IMR-90 (cell line): ENCODE measurements around the gene TTC27. TPM values are rescaled to one million over a fixed set of nuclear protein-coding genes. Genes with fewer than 3 reads are reported as not detected.
A peak's percentile ranks its signal among the peaks of the same experiment; 100 is the strongest.

ENCODE experiments used
- ATAC-seq: fragments of 200-7000 bp; cut with Tn5 transposase; 2 replicates; pipeline ENCODE4 v1.9.1; 2020; ENCODE audit warnings: low read depth, mild to moderate bottlenecking, moderate library complexity
- BruUV-seq: library from RNA; stranded (reverse); fragments of 400-500 nt; replicated peaks from 2 replicates; lab custom pipeline; 2021; lab: Mats Ljungman, UMichigan
- CTCF ChIA-PET: fragments of 300-600 bp; formaldehyde crosslinking; extraction: SDS; loops from one replicate; lab custom pipeline; 2021; ENCODE audit warnings: antibody characterized with exemption; lab: Yijun Ruan, JAX
- POLR2A ChIA-PET: fragments of 300-600 bp; sonication (Branson Sonifier 250); formaldehyde crosslinking; loops from one replicate; lab custom pipeline; 2022; ENCODE audit warnings: antibody characterized with exemption; ENCODE audit not compliant: unreplicated experiment; lab: Charles Lee
- DNase-seq: peaks from one replicate; pipeline ENCODE4 v3.0.0; 2013
- H2AFZ ChIP-seq: replicated peaks from 2 replicates; pipeline ENCODE3; 2013; ENCODE audit warnings: low read length, mild to moderate bottlenecking; ENCODE audit not compliant: poor library complexity
- H2AK5ac ChIP-seq: 2 replicates; pipeline ENCODE4 v1.6.1; 2013; ENCODE audit warnings: low read depth, low read length, inconsistent platforms
- H2AK9ac ChIP-seq: replicated peaks from 2 replicates; pipeline ENCODE3; 2013; ENCODE audit warnings: mild to moderate bottlenecking, low read depth, low read length, moderate library complexity; ENCODE audit not compliant: poor library complexity
- H2BK120ac ChIP-seq: 2 replicates; pipeline ENCODE4 v1.6.1; 2013; ENCODE audit warnings: low read depth, low read length, inconsistent platforms
- H2BK15ac ChIP-seq: 3 replicates; pipeline ENCODE4 v1.6.1; 2013; ENCODE audit warnings: low read depth, low read length, inconsistent platforms
- H2BK20ac ChIP-seq: 2 replicates; pipeline ENCODE4 v1.6.1; 2013; ENCODE audit warnings: low read depth, mild to moderate bottlenecking, inconsistent platforms, low read length, moderate library complexity
- H2BK5ac ChIP-seq: 2 replicates; pipeline ENCODE4 v1.6.1; 2013; ENCODE audit warnings: mild to moderate bottlenecking, low read depth, low read length, inconsistent platforms; ENCODE audit not compliant: poor library complexity, severe bottlenecking
- H3K14ac ChIP-seq: replicated peaks from 2 replicates; pipeline ENCODE4 v1.6.1; 2013; ENCODE audit warnings: low read depth, low read length, inconsistent platforms
- H3K18ac ChIP-seq: 2 replicates; pipeline ENCODE4 v1.6.1; 2013; ENCODE audit warnings: low read depth, low read length, control low read depth
- H3K23ac ChIP-seq: 2 replicates; pipeline ENCODE4 v1.6.1; 2013; ENCODE audit warnings: low read depth, low read length, inconsistent platforms
- H3K27ac ChIP-seq: 2 replicates; pipeline ENCODE4 v1.5.1; 2013; ENCODE audit warnings: mild to moderate bottlenecking, control low read depth, low read length; ENCODE audit not compliant: insufficient read depth
- H3K27me3 ChIP-seq: 2 replicates; pipeline ENCODE4 v1.6.1; 2013; ENCODE audit warnings: low read length; ENCODE audit not compliant: control insufficient read depth, insufficient read depth
- H3K36me3 ChIP-seq: 2 replicates; pipeline ENCODE4 v1.6.1; 2013; ENCODE audit warnings: low read length, mixed read lengths; ENCODE audit not compliant: control insufficient read depth, insufficient read depth
- H3K4ac ChIP-seq: 2 replicates; pipeline ENCODE4 v1.6.1; 2013; ENCODE audit warnings: low read depth, low read length, inconsistent platforms
- H3K4me1 ChIP-seq: 2 replicates; pipeline ENCODE4 v1.6.1; 2013; ENCODE audit warnings: low read length, mixed read lengths; ENCODE audit not compliant: control insufficient read depth, insufficient read depth
- H3K4me2 ChIP-seq: 2 replicates; pipeline ENCODE4 v1.6.1; 2013; ENCODE audit warnings: low read depth, mild to moderate bottlenecking, control low read depth, low read length, moderate library complexity
- H3K4me3 ChIP-seq: 2 replicates; pipeline ENCODE4 v1.5.1; 2013; ENCODE audit warnings: low read depth, mild to moderate bottlenecking, control low read depth, low read length, moderate library complexity; ENCODE audit not compliant: insufficient read depth
- H3K56ac ChIP-seq: 2 replicates; pipeline ENCODE4 v1.6.1; 2013; ENCODE audit warnings: low read length, inconsistent platforms; ENCODE audit not compliant: insufficient read depth; ENCODE audit errors: extremely low read depth
- H3K79me1 ChIP-seq, 2 experiments: 2 replicates each; pipeline ENCODE4 v1.6.1; 2013; ENCODE audit warnings: low read length in 2 of 2, inconsistent platforms in 1 of 2, low read depth in 1 of 2
- H3K9ac ChIP-seq: 2 replicates; pipeline ENCODE4 v1.6.1; 2013; ENCODE audit warnings: low read depth, low read length, control low read depth
- H3K9me1 ChIP-seq: 2 replicates; pipeline ENCODE4 v1.6.1; 2013; ENCODE audit warnings: low read length, inconsistent platforms; ENCODE audit not compliant: insufficient read depth
- H3K9me3 ChIP-seq: 2 replicates; pipeline ENCODE4 v1.6.1; 2013; ENCODE audit warnings: low read length; ENCODE audit not compliant: control insufficient read depth, insufficient read depth
- H4K20me1 ChIP-seq: 2 replicates; pipeline ENCODE4 v1.6.1; 2013; ENCODE audit warnings: low read length, inconsistent platforms; ENCODE audit not compliant: insufficient read depth
- H4K5ac ChIP-seq: 2 replicates; pipeline ENCODE4 v1.6.1; 2013; ENCODE audit warnings: mild to moderate bottlenecking, low read depth, low read length, control low read depth
- H4K8ac ChIP-seq, 2 experiments: 2 replicates each; pipeline ENCODE4 v1.6.1; 2013; ENCODE audit warnings: low read depth in 2 of 2, low read length in 2 of 2, control low read depth in 1 of 2, inconsistent platforms in 1 of 2
- H4K91ac ChIP-seq: 2 replicates; pipeline ENCODE4 v1.6.1; 2013; ENCODE audit warnings: low read depth, low read length, inconsistent platforms; ENCODE audit not compliant: insufficient read depth
- BHLHE40 ChIP-seq: fragments of 150-350 bp; IDR thresholded peaks from 2 replicates; pipeline ENCODE4 v1.6.1; 2016; ENCODE audit warnings: mild to moderate bottlenecking, low read depth, low read length
- CEBPB ChIP-seq: IDR thresholded peaks from 2 replicates; pipeline ENCODE4 v1.6.1; 2012; ENCODE audit warnings: low read depth, low read length, improper control_type of control experiment
- CHD1 ChIP-seq: IDR thresholded peaks from 2 replicates; pipeline ENCODE4 v1.6.1; 2012; ENCODE audit warnings: low read depth, low read length, improper control_type of control experiment
- FOS ChIP-seq: fragments of 150-350 bp; IDR thresholded peaks from 2 replicates; pipeline ENCODE4 v1.6.1; 2016; ENCODE audit warnings: low read depth, low read length
- MAFK ChIP-seq: IDR thresholded peaks from 2 replicates; pipeline ENCODE4 v1.6.1; 2012; ENCODE audit warnings: low read depth, low read length, improper control_type of control experiment
- MAZ ChIP-seq: IDR thresholded peaks from 2 replicates; pipeline ENCODE4 v1.6.1; 2012; ENCODE audit warnings: low read depth, mild to moderate bottlenecking, low read length, improper control_type of control experiment, moderate library complexity, borderline replicate concordance
- MXI1 ChIP-seq: IDR thresholded peaks from 2 replicates; pipeline ENCODE4 v1.6.1; 2012; ENCODE audit warnings: low read depth, mild to moderate bottlenecking, low read length, moderate library complexity, borderline replicate concordance
- NFE2L2 ChIP-seq: fragments of 150-350 bp; IDR thresholded peaks from 2 replicates; pipeline ENCODE4 v1.6.1; 2016; ENCODE audit warnings: low read depth, mild to moderate bottlenecking, low read length
- POLR2A ChIP-seq: IDR thresholded peaks from 2 replicates; pipeline ENCODE4 v1.6.1; 2012; ENCODE audit warnings: mild to moderate bottlenecking, low read depth, low read length
- RAD21 ChIP-seq: IDR thresholded peaks from 2 replicates; pipeline ENCODE4 v1.6.1; 2012; ENCODE audit warnings: low read length, improper control_type of control experiment
- RCOR1 ChIP-seq: IDR thresholded peaks from 2 replicates; pipeline ENCODE4 v1.6.1; 2012; ENCODE audit warnings: mild to moderate bottlenecking, low read length, improper control_type of control experiment; ENCODE audit not compliant: insufficient replicate concordance
- RFX5 ChIP-seq: IDR thresholded peaks from 2 replicates; pipeline ENCODE4 v1.8.0; 2012; ENCODE audit warnings: low read depth, mild to moderate bottlenecking, low read length, moderate library complexity
- SMC3 ChIP-seq: fragments of 150-350 bp; IDR thresholded peaks from 2 replicates; pipeline ENCODE4 v1.6.1; 2016; ENCODE audit warnings: low read depth, mild to moderate bottlenecking, antibody characterized with exemption, low read length, moderate library complexity
- USF2 ChIP-seq: fragments of 150-350 bp; IDR thresholded peaks from 2 replicates; pipeline ENCODE4 v1.6.1; 2017; ENCODE audit warnings: mild to moderate bottlenecking, antibody characterized with exemption, low read length, low read depth
- WGBS, 2 experiments: methylation state at CpG; one replicate each; pipeline versions ENCODE4 v1.1.5 to v1.1.7; 2013; ENCODE audit warnings: missing lambda C conversion rate in 2 of 2; ENCODE audit not compliant: insufficient read length in 1 of 2; ENCODE audit errors: extremely low coverage in 2 of 2; 5-methylcytosine and 5-hydroxymethylcytosine counted together
- dilution Hi-C: fragments of 300-500 bp; cut with HindIII; formaldehyde crosslinking; loops from one replicate; pipeline ENCODE4 v1.14.3; 2018; ENCODE audit warnings: low sequenced_read_pairs; ENCODE audit not compliant: unreplicated experiment
- in situ Hi-C: fragments of 300-500 bp; cut with MboI; formaldehyde crosslinking; loops from 3 replicates; pipeline ENCODE4 v1.14.3; 2019; ENCODE audit warnings: low sequenced_read_pairs, inconsistent platforms, mixed read lengths
- intact Hi-C: fragments of 100-400 bp; cut with micrococcal nuclease; formaldehyde crosslinking; loops from 2 replicates; pipeline ENCODE4 v1.10.0; 2022
- polyA plus RNA-seq, 3 experiments: library from polyadenylated mRNA; depleted of rRNA; stranded (reverse); fragments of >200 nt; gene quantifications; 2 replicates each; pipeline ENCODE4 v1.2.3, GENCODE V29; 2012; ENCODE audit warnings: low replicate concordance in 1 of 3
- total RNA-seq: library from RNA; depleted of rRNA; stranded (reverse); fragments of >200 nt; gene quantifications from 2 replicates; pipeline ENCODE4 v1.2.3, GENCODE V29; 2012
- TF ChIP-seq, protein P1 (sequence below): conservative IDR thresholded peaks from 2 replicates; pipeline ENCODE4 v1.5.1; 2012; ENCODE audit warnings: mild to moderate bottlenecking, low read depth, low read length, improper control_type of control experiment
- TF ChIP-seq, protein P2 (sequence below): fragments of 150-350 bp; IDR thresholded peaks from 2 replicates; pipeline ENCODE4 v1.6.1; 2016; ENCODE audit warnings: low read depth, mild to moderate bottlenecking, low read length, moderate library complexity, borderline replicate concordance

The TTC27 gene
- total and polyA plus RNA-seq, 2 of the 4 experiments (the other 2 are of a cell fraction): 12.7 to 30.5 TPM

DNA sequence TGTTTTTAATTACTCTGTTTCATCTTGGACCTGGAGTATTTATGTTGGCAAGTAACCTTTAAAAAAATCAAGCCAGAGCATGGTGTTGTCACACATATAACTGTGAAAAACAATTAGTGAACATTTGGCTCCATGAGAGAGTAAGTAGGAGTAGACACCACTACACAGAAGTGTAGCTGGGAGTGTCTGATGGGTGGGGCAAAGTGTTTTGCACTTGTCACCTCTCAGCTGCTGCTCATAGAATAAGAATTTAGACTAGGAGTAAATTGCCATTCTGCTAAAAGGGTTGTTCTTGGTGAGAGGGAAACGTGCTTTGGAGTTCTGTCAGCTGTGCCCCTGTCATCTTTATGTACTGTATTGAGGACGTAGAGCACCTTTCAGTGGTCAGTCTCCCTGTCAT lies 114.5 kb downstream of the TTC27 start:
- Histone ChIP-seq H4K20me1 (no peaks in the 10 kb centered on the region), H4K5ac (no peak overlapping the region), H3K9me1 (peaks cover 7% of the 10 kb centered on the region; the same call in 1 of the 2 replicates), H3K14ac (no peak overlapping the region), H2AK5ac (no peak overlapping the region), H3K56ac (no peak overlapping the region), H4K91ac (no peak overlapping the region), H3K9ac (no peak overlapping the region), H3K9me3 (no peaks in the 10 kb centered on the region), H2AFZ (no peak overlapping the region), H3K4me3 (no peak overlapping the region), H3K4me2 (no peak overlapping the region), H2BK20ac (no peak overlapping the region; the same call in 1 of the 2 replicates), H3K23ac (no peak overlapping the region), H2BK15ac (peak overlapping the region; percentile 64; the same call in 2 of the 3 replicates), H3K18ac (peak overlapping the region; percentile 3; the same call in 1 of the 2 replicates), H2BK120ac (peak overlapping the region; percentile 45; the same call in 1 of the 2 replicates), H3K4ac (peak overlapping the region; percentile 9; the same call in 1 of the 2 replicates), H3K36me3 (peaks cover 5% of the 10 kb centered on the region), H4K8ac (no peak overlapping the region), H3K79me1 (peaks cover 0 to 11% of the 10 kb centered on the region in 2 experiments; a peak in 2 of 4 replicates), H2AK9ac (no peak overlapping the region), H3K27me3 (no peaks in the 10 kb centered on the region), H2BK5ac (no peak overlapping the region), H3K4me1 (peaks cover 9% of the 10 kb centered on the region), H3K27ac (no peak overlapping the region)
- intact Hi-C loops (no loop called here), dilution Hi-C loops (no loop called here), in situ Hi-C loops (no loop called here)
- POLR2A ChIA-PET: no interaction called here
- CTCF ChIA-PET: no interaction called here
- BruUV-seq: no TSS peak
- TF ChIP-seq RFX5 (no peak), RAD21 (no peak), POLR2A (no peak), CHD1 (no peak), FOS (no peak), BHLHE40 (no peak), RCOR1 (no peak), NFE2L2 (no peak), CEBPB (no peak), SMC3 (no peak), MXI1 (no peak), USF2 (no peak), MAFK (no peak), MAZ (no peak)
- TF ChIP-seq, protein P1, sequence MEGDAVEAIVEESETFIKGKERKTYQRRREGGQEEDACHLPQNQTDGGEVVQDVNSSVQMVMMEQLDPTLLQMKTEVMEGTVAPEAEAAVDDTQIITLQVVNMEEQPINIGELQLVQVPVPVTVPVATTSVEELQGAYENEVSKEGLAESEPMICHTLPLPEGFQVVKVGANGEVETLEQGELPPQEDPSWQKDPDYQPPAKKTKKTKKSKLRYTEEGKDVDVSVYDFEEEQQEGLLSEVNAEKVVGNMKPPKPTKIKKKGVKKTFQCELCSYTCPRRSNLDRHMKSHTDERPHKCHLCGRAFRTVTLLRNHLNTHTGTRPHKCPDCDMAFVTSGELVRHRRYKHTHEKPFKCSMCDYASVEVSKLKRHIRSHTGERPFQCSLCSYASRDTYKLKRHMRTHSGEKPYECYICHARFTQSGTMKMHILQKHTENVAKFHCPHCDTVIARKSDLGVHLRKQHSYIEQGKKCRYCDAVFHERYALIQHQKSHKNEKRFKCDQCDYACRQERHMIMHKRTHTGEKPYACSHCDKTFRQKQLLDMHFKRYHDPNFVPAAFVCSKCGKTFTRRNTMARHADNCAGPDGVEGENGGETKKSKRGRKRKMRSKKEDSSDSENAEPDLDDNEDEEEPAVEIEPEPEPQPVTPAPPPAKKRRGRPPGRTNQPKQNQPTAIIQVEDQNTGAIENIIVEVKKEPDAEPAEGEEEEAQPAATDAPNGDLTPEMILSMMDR: no peak
- TF ChIP-seq, protein P2, sequence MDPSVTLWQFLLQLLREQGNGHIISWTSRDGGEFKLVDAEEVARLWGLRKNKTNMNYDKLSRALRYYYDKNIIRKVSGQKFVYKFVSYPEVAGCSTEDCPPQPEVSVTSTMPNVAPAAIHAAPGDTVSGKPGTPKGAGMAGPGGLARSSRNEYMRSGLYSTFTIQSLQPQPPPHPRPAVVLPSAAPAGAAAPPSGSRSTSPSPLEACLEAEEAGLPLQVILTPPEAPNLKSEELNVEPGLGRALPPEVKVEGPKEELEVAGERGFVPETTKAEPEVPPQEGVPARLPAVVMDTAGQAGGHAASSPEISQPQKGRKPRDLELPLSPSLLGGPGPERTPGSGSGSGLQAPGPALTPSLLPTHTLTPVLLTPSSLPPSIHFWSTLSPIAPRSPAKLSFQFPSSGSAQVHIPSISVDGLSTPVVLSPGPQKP: no peak
- WGBS, 2 experiments: no CpG with 5 or more reads among the region's 2 CpGs
- ATAC-seq (no peak), DNase-seq (no peak)
